ENCODE measurements around the gene CBR1.

The CBR1 gene

DNA sequence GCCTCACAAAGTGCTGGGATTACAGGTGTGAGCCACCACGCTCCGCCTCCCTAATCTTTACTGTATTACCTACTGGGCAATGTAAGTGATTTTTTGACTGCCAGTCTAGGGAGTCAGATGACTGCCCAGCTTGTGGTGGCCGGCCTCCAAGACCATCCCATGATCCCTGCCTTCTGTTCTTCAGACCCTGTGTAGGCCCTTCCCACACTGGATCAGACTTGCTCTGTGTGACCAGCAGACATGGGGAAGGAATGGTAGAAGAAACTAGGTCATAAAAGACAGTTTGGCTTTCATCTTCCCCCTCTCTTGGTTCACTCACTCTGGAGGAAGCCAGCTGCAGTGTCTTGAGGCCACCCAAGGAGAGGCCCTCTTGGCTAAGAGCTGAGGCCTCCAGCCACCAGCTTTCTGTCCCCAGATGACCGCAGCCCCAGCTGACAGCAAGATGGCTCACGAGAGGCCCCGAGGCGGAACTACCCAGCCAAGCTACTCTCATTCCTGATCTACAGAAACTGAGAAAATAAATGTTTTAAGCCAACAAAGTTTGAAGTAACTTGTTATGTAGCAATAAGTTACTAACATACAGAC is 50.6 kb downstream of the CBR1 start:
- no peak for DNase-seq

Measured in stimulated activated CD8-positive, alpha-beta memory T cell treated with anti-CD3 and anti-CD28 coated beads, Interleukin-4, amount 100 ng/mL, for 48 hours (primary cell).